ENCODE measurements around the gene TMEM273.

Gene TMEM273

DNA sequence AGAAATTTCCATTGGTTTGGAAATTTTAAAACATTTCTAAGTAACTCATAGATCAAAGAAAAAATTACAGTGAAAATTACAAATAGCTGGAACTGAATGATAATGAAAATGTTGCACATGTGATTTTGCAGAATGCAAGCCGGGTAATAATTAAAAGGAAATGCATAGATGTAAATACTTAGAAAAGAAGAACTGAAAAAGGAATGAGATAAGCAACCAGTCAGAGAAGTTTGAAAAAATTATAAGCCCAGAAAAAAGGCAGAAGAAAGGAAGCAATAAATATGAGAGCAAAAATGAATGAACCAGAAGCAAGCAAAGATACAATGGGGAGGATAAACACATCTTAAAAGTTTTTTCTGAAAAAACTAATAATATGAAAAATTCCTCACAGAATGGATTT is 3.2 kb upstream of the TMEM273 start:
- TF ChIP-seq, protein P1, sequence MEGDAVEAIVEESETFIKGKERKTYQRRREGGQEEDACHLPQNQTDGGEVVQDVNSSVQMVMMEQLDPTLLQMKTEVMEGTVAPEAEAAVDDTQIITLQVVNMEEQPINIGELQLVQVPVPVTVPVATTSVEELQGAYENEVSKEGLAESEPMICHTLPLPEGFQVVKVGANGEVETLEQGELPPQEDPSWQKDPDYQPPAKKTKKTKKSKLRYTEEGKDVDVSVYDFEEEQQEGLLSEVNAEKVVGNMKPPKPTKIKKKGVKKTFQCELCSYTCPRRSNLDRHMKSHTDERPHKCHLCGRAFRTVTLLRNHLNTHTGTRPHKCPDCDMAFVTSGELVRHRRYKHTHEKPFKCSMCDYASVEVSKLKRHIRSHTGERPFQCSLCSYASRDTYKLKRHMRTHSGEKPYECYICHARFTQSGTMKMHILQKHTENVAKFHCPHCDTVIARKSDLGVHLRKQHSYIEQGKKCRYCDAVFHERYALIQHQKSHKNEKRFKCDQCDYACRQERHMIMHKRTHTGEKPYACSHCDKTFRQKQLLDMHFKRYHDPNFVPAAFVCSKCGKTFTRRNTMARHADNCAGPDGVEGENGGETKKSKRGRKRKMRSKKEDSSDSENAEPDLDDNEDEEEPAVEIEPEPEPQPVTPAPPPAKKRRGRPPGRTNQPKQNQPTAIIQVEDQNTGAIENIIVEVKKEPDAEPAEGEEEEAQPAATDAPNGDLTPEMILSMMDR (IDR thresholded peaks at IDR 0.05; ENCODE audit: low read depth, low read length), result no peak
- no peak for DNase-seq (ENCODE audit: extremely low read depth, low read depth)

DNA sequence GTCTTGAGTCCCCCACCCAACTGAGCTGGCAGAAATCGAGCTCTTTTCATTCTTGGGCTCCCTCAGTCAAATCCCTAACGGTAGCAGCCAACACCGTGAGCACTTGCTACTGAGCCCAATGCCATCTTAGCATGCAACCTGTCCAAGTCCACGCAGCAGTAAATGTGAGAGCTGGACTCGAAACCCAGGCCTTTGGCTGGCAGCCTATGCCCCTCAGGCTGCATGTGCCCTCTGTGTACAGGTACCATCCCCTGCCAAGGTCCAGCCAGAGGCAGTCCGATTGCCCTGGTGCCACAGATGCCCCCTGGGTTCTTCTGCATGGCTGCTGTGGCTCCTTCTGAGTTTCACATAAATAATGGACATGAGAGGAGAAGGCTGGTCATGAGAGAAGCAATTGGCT is 1.2 kb upstream of the TMEM273 start:
- TF ChIP-seq, protein P1 (IDR thresholded peaks at IDR 0.05; ENCODE audit: low read depth, low read length), result no peak
- no peak for DNase-seq (ENCODE audit: extremely low read depth, low read depth)

DNA sequence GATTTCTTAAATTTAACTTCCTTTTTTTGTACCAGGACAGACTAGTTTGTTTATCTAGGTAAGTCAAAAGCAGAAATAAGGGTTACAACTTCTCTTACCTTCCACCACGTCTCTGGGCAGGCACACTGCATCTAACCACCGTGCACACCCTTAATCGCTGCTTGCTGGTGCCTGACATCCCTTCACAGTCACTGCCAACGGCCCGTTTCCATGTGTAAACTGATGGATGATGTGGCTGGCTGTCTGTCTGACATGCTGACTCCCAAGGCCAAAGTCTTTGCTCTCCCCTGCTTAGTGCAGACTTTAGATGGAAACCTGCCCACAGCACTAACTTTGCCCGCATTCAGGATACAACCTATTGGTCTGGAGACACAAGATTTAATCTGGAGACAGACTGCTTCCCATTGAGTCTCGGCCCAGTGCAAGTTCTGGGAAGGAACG is 1.1 kb downstream of the TMEM273 start:
- DNase-seq (ENCODE audit: extremely low read depth, low read depth), result no peak
- TF ChIP-seq, protein P1 (IDR thresholded peaks at IDR 0.05; ENCODE audit: low read depth, low read length), result no peak

DNA sequence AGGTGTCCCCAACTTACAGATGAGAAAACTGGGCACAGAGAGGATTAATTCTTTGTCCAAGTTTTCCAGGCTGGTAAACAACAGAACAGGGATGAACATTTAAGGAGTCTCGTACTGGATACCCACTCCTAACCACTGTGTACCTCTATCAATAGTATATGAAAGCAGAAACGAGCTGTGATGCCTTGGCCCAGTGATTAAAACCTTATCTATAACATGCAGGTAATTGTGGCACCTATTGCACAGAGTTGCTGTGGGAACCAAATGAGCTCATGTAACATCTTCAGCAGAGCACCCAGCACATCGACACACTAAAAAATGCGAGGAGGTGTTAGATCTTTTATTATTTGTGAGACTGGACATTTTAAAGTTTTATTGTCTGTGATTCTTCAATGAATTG is 1.6 kb downstream of the TMEM273 start:
- TF ChIP-seq, protein P1 (IDR thresholded peaks at IDR 0.05; ENCODE audit: low read depth, low read length), result no peak

DNA sequence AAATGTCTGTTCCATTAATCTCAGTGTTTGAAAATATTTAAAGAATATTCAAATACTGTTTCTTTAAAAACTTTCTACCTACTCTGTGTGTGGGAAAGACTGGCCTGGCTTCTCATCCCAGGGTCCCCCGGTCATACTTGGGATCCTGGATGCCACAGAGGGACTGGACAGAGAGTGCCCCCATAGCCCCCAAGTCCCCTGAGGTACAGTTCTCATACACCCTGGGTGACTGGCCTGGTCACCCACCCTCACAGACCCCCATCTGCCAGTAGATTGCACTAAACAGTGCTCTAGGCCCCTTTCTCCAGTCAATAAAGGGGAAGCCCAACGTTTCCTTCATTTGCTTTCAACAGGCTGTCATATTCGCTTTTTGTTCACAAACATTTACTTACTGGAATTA is 3.0 kb downstream of the TMEM273 start:
- TF ChIP-seq, protein P1 (IDR thresholded peaks at IDR 0.05; ENCODE audit: low read depth, low read length), result no peak

More for the DNA sequence above, 1.6 kb downstream of the TMEM273 start:
- DNase-seq (ENCODE audit: extremely low read depth, low read depth), result no peak

DNA sequence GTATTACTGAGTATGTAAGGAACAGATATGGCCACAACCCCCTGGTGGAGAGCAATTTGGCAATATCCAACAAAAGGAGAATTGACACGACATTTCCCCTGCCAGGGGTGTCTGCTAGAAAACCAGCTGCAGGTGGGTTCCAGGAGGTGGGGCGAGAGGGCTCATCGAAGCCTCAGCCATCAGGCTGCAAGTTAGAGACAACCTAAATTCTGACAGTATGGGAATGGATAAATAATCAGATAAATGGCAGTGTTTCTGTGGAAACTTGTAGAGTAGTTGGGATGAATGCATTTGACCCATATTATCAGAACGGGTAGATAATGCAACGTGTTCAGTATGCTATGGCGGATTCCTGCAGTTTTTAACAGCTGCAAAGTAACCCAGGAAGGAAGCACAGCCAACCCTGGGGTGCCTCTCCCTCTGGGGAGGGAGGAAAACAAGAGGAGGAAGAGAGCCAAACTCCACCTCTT is 3.5 kb downstream of the TMEM273 start:
- DNase-seq (ENCODE audit: extremely low read depth, low read depth), result no peak
- TF ChIP-seq, protein P1 (IDR thresholded peaks at IDR 0.05; ENCODE audit: low read depth, low read length), result no peak

More for the DNA sequence above, 3.0 kb downstream of the TMEM273 start:
- DNase-seq (ENCODE audit: extremely low read depth, low read depth), result no peak

DNA sequence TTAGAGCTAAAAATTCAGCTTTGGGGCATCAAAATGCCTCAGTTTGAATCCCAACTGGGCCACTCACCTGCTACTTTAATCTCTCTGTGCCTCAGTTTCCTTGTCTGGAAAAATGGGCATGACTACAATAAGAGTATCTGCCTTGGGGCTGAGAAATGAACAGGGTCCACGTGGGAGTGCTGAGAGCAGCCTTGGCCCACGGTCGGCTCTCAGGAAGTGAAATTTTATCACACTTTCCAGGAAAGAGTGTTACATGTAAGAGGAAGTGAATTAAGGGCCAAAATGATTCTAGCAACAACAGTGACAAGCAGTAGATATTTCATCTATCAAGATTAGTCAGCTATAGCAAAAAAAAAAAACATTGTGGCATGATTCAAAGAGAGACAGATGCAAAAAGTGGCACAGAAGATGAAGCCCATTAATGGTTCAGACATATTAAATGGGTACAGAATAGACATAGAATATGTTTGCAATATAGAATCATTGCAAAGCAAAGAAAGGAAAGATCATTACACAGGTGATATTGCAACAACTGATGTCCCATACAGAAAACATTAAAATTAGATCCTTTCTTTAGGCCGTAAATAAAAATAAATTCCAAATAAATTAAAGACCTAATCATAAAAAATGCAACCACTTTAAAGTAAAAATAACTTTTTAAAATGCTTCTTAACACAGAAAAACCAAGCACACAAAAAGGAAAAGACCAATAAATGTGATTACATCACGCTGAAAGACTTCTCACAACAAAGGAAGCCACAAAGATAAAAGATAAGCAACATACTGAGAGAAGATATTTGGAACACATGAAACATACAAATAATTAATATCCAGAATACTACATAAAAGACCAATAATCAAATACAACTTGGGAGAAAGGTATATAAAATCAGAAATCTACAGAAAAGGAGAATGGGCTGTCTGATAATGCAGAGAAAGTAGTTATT is 4.3 kb downstream of the TMEM273 start:
- TF ChIP-seq, protein P1 (IDR thresholded peaks at IDR 0.05; ENCODE audit: low read depth, low read length), result no peak
- no peak for DNase-seq (ENCODE audit: extremely low read depth, low read depth)
